H9 (cell line): Measurements from ENCODE around the gene RAB40B. TPM values are rescaled to one million over a fixed set of nuclear protein-coding genes. Genes with fewer than 3 reads are reported as not detected.

Source experiments
- DNase-seq: peaks from one replicate; pipeline ENCODE4 v3.0.0-alpha.2; 2017
- H2AFZ ChIP-seq: one replicate; pipeline ENCODE4 v1.6.1; 2013; ENCODE audit warnings: mild to moderate bottlenecking, low read length, control low read depth, moderate library complexity
- H2AK5ac ChIP-seq: 2 replicates; pipeline ENCODE4 v1.6.1; 2013; ENCODE audit warnings: low read length, control low read depth, mixed read lengths; ENCODE audit not compliant: insufficient read length
- H2BK120ac ChIP-seq: one replicate; pipeline ENCODE4 v1.6.1; 2013; ENCODE audit warnings: low read depth, mild to moderate bottlenecking, low read length, control low read depth, inconsistent platforms; ENCODE audit not compliant: poor library complexity, severe bottlenecking
- H2BK12ac ChIP-seq: 2 replicates; pipeline ENCODE4 v1.6.1; 2013; ENCODE audit warnings: low read length, control low read depth, mixed read lengths, low read depth; ENCODE audit not compliant: insufficient read length
- H2BK15ac ChIP-seq: 2 replicates; pipeline ENCODE4 v1.6.1; 2013; ENCODE audit warnings: low read depth, low read length, control low read depth
- H2BK20ac ChIP-seq: one replicate; pipeline ENCODE4 v1.6.1; 2013; ENCODE audit warnings: low read depth, mild to moderate bottlenecking, low read length, control low read depth, inconsistent platforms; ENCODE audit not compliant: poor library complexity, severe bottlenecking
- H2BK5ac ChIP-seq: 2 replicates; pipeline ENCODE4 v1.6.1; 2013; ENCODE audit warnings: low read length, control low read depth, mixed read lengths; ENCODE audit not compliant: insufficient read length
- H3K14ac ChIP-seq: 2 replicates; pipeline ENCODE4 v1.6.1; 2013; ENCODE audit warnings: low read length, control low read depth; ENCODE audit not compliant: insufficient read depth
- H3K18ac ChIP-seq: 2 replicates; pipeline ENCODE4 v1.6.1; 2013; ENCODE audit warnings: low read depth, mild to moderate bottlenecking, mixed read lengths, low read length, control low read depth; ENCODE audit not compliant: insufficient read length
- H3K23ac ChIP-seq: 2 replicates; pipeline ENCODE4 v1.6.1; 2013; ENCODE audit warnings: low read length, control low read depth, mixed read lengths, low read depth; ENCODE audit not compliant: insufficient read length
- H3K23me2 ChIP-seq: 2 replicates; pipeline ENCODE4 v1.6.1; 2013; ENCODE audit warnings: low read depth, mild to moderate bottlenecking, mixed read lengths, low read length, control low read depth; ENCODE audit not compliant: insufficient read length, poor library complexity, severe bottlenecking
- H3K27ac ChIP-seq: 2 replicates; pipeline ENCODE4 v1.5.1; 2013; ENCODE audit warnings: low read length, control low read depth, mixed read lengths, low read depth; ENCODE audit not compliant: insufficient read length
- H3K27me3 ChIP-seq: 2 replicates; pipeline ENCODE4 v1.6.1; 2013; ENCODE audit warnings: low read length, control low read depth, inconsistent platforms; ENCODE audit not compliant: insufficient read depth
- H3K4ac ChIP-seq: 2 replicates; pipeline ENCODE4 v1.6.1; 2013; ENCODE audit warnings: low read depth, mild to moderate bottlenecking, control low read depth, inconsistent platforms, low read length, moderate library complexity
- H3K4me1 ChIP-seq: 2 replicates; pipeline ENCODE4 v1.6.1; 2013; ENCODE audit warnings: low read length, control low read depth, inconsistent platforms; ENCODE audit not compliant: insufficient read depth
- H3K4me2 ChIP-seq: 2 replicates; pipeline ENCODE4 v1.6.1; 2013; ENCODE audit warnings: low read length, control low read depth, mixed read lengths; ENCODE audit not compliant: insufficient read length, insufficient read depth
- H3K56ac ChIP-seq: 2 replicates; pipeline ENCODE4 v1.6.1; 2013; ENCODE audit warnings: low read depth, mild to moderate bottlenecking, mixed read lengths, low read length, control low read depth; ENCODE audit not compliant: insufficient read length
- H3K79me1 ChIP-seq: 2 replicates; pipeline ENCODE4 v1.6.1; 2013; ENCODE audit warnings: low read depth, mild to moderate bottlenecking, moderate library complexity, low read length, control low read depth, inconsistent platforms; ENCODE audit not compliant: insufficient read depth, poor library complexity, severe bottlenecking
- H3K79me2 ChIP-seq: 2 replicates; pipeline ENCODE4 v1.6.1; 2013; ENCODE audit warnings: low read length, control low read depth, inconsistent platforms; ENCODE audit not compliant: insufficient read depth
- H3K9ac ChIP-seq: 2 replicates; pipeline ENCODE4 v1.6.1; 2013; ENCODE audit warnings: low read length, control low read depth, mixed read lengths; ENCODE audit not compliant: insufficient read length; ENCODE audit errors: extremely low read depth
- H3K9me3 ChIP-seq: one replicate; pipeline ENCODE4 v1.6.1; 2013; ENCODE audit warnings: low read depth, low read length, inconsistent platforms; ENCODE audit not compliant: control insufficient read depth
- H3T11ph ChIP-seq: one replicate; pipeline ENCODE4 v1.6.1; 2013; ENCODE audit warnings: mild to moderate bottlenecking, low read length, control low read depth, inconsistent platforms
- H4K20me1 ChIP-seq: one replicate; pipeline ENCODE4 v1.6.1; 2013; ENCODE audit not compliant: control insufficient read depth, insufficient read length, insufficient read depth
- H4K5ac ChIP-seq: 2 replicates; pipeline ENCODE4 v1.6.1; 2013; ENCODE audit warnings: low read depth, mild to moderate bottlenecking, mixed read lengths, low read length, control low read depth; ENCODE audit not compliant: insufficient read length
- H4K8ac ChIP-seq: replicated peaks from 2 replicates; pipeline ENCODE4 v1.6.1; 2013; ENCODE audit warnings: low read length, control low read depth, mixed read lengths, low read depth; ENCODE audit not compliant: insufficient read length
- H4K91ac ChIP-seq: 2 replicates; pipeline ENCODE4 v1.6.1; 2013; ENCODE audit warnings: low read depth, mild to moderate bottlenecking, moderate library complexity, mixed read lengths, low read length, control low read depth; ENCODE audit not compliant: insufficient read length
- H3K27ac Mint-ChIP-seq, 3 experiments: 2 replicates in 2 of 3; 3 replicates in 1 of 3; pipeline ENCODE4 v1.8.0; 2020 to 2021; ENCODE audit warnings: mixed read lengths in 3 of 3, mild to moderate bottlenecking in 1 of 3, moderate library complexity in 1 of 3
- H3K27me3 Mint-ChIP-seq: 2 replicates; pipeline ENCODE4 v1.8.0; 2021; ENCODE audit warnings: low read depth, mild to moderate bottlenecking, moderate library complexity, mixed read lengths
- H3K36me3 Mint-ChIP-seq, 3 experiments: 2 replicates in 2 of 3; 3 replicates in 1 of 3; pipeline ENCODE4 v1.8.0; 2020 to 2021; ENCODE audit warnings: low read depth in 3 of 3, mixed read lengths in 3 of 3; ENCODE audit not compliant: insufficient read depth in 1 of 3
- H3K4me1 Mint-ChIP-seq, 2 experiments: 2 replicates each; pipeline ENCODE4 v1.8.0; 2020; ENCODE audit warnings: mixed read lengths in 2 of 2
- H3K4me3 Mint-ChIP-seq, 2 experiments: 2 replicates in 1 of 2; 3 replicates in 1 of 2; pipeline ENCODE4 v1.8.0; 2020 to 2021; ENCODE audit warnings: mild to moderate bottlenecking in 2 of 2, mixed read lengths in 2 of 2, moderate library complexity in 1 of 2
- H3K9me3 Mint-ChIP-seq, 2 experiments: 2 replicates in 1 of 2; 3 replicates in 1 of 2; pipeline ENCODE4 v1.8.0; 2020; ENCODE audit warnings: mild to moderate bottlenecking in 2 of 2, mixed read lengths in 2 of 2, moderate library complexity in 1 of 2
- WGBS: extraction: QIAGEN DNeasy Blood & Tissue Kit; methylation state at CpG from one replicate; pipeline ENCODE4 v1.1.7; 2013; ENCODE audit warnings: missing lambda C conversion rate, low lambda C conversion rate, mixed read lengths; ENCODE audit not compliant: insufficient read length; ENCODE audit errors: extremely low coverage; 5-methylcytosine and 5-hydroxymethylcytosine counted together
- total RNA-seq: library from RNA; stranded (reverse); gene quantifications from 2 replicates; pipeline ENCODE4 v1.2.1, GENCODE V29; 2021
- TF ChIP-seq, protein P1 (sequence below): fragments of 200-600 bp; sonication (generic); conservative IDR thresholded peaks from 3 replicates; pipeline ENCODE4 v1.8.0; 2021; ENCODE audit warnings: antibody characterized with exemption, mild to moderate bottlenecking

RAB40B gene
- total RNA-seq, 1 experiment from 2014 or later: 3.5 TPM

DNA sequence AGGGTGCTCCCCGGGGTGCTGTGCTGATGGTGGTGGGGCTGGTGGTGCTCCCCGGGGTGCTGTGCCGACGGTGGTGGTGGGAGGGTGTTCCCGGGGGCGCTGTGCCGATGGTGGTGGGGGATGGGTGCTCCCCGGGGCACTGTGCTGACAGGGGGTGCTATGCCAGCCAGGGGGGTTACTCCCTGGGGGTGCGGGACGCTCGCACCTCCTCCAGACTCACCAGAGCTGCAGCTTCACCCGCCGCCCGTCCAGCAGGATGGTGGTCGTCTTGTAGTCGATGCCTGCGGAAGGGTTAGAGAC, 34.3 kb downstream of the RAB40B start:
- no peak overlapping the region for H3K23ac ChIP-seq
- TF ChIP-seq, protein P1, sequence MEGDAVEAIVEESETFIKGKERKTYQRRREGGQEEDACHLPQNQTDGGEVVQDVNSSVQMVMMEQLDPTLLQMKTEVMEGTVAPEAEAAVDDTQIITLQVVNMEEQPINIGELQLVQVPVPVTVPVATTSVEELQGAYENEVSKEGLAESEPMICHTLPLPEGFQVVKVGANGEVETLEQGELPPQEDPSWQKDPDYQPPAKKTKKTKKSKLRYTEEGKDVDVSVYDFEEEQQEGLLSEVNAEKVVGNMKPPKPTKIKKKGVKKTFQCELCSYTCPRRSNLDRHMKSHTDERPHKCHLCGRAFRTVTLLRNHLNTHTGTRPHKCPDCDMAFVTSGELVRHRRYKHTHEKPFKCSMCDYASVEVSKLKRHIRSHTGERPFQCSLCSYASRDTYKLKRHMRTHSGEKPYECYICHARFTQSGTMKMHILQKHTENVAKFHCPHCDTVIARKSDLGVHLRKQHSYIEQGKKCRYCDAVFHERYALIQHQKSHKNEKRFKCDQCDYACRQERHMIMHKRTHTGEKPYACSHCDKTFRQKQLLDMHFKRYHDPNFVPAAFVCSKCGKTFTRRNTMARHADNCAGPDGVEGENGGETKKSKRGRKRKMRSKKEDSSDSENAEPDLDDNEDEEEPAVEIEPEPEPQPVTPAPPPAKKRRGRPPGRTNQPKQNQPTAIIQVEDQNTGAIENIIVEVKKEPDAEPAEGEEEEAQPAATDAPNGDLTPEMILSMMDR: no peak
- H3K79me2 ChIP-seq: no peaks in the 10 kb centered on the region
- H3K56ac ChIP-seq: no peak overlapping the region
- H4K20me1 ChIP-seq: no peaks in the 10 kb centered on the region
- H3T11ph ChIP-seq: no peak overlapping the region
- no peak overlapping the region for H3K27ac ChIP-seq
- Mint-ChIP-seq H3K27ac (no peak overlapping the region; a peak in 1 of 7 replicates), H3K36me3 (no peaks in the 10 kb centered on the region; a peak in 1 of 7 replicates), H3K4me3 (no peak overlapping the region), H3K27me3 (peaks cover 4% of the 10 kb centered on the region), H3K9me3 (peaks cover 0 to 8% of the 10 kb centered on the region in 2 experiments; a peak in 1 of 5 replicates), H3K4me1 (peaks cover 6 to 14% of the 10 kb centered on the region in 2 experiments)
- no peak overlapping the region for H4K8ac ChIP-seq
- H2BK12ac ChIP-seq: no peak overlapping the region
- H2AFZ ChIP-seq: no peak overlapping the region
- H3K14ac ChIP-seq: no peak overlapping the region; the same call in 1 of the 2 replicates
- no peak overlapping the region for H2BK5ac ChIP-seq
- H2BK15ac ChIP-seq: no peak overlapping the region
- no peaks in the 10 kb centered on the region; the same call in 1 of the 2 replicates for H3K4me1 ChIP-seq
- no peaks in the 10 kb centered on the region for H3K9me3 ChIP-seq
- no peak overlapping the region for H3K4me2 ChIP-seq
- H2BK20ac ChIP-seq: no peak overlapping the region
- no peak overlapping the region for H3K18ac ChIP-seq
- H3K23me2 ChIP-seq: no peaks in the 10 kb centered on the region
- no peak overlapping the region for H4K5ac ChIP-seq
- H3K27me3 ChIP-seq: no peaks in the 10 kb centered on the region
- H4K91ac ChIP-seq: no peak overlapping the region
- H2BK120ac ChIP-seq: no peak overlapping the region
- no peak overlapping the region for H2AK5ac ChIP-seq
- H3K4ac ChIP-seq: no peak overlapping the region
- H3K9ac ChIP-seq: no peak overlapping the region
- no peaks in the 10 kb centered on the region for H3K79me1 ChIP-seq
- no peak for DNase-seq
- WGBS: no CpG with 5 or more reads among the region's 17 CpGs
